GM23338 (cell line): Measurements from ENCODE around the gene RMI1. TPM values are rescaled to one million over a fixed set of nuclear protein-coding genes. Genes with fewer than 3 reads are reported as not detected.

Experiments
- ATAC-seq: fragments of 200-7000 bp; cut with Tn5 transposase; 3 replicates; pipeline ENCODE4 v1.9.1; 2020
- DNase-seq: peaks from one replicate; pipeline ENCODE4 v3.0.0-alpha.2; 2015; ENCODE audit warnings: low spot score
- H2AFZ ChIP-seq: fragments of 200-600 bp; sonication (generic); 2 replicates; pipeline ENCODE4 v1.8.0; 2016; ENCODE audit warnings: antibody characterized with exemption, mild to moderate bottlenecking, moderate library complexity
- H3F3A ChIP-seq: fragments of 200-600 bp; sonication (generic); replicated peaks from 2 replicates; pipeline ENCODE4 v1.8.0; 2017; ENCODE audit warnings: antibody characterized with exemption, mixed run types, low read depth
- H3K27ac ChIP-seq: fragments of 200-600 bp; sonication (generic); 2 replicates; pipeline ENCODE4 v1.6.1; 2016; ENCODE audit warnings: low read depth
- H3K27me3 ChIP-seq: fragments of 200-600 bp; sonication (generic); 2 replicates; pipeline ENCODE4 v1.8.0; 2016; ENCODE audit warnings: mild to moderate bottlenecking, mixed run types, moderate library complexity; ENCODE audit not compliant: insufficient read depth
- H3K36me3 ChIP-seq: fragments of 200-600 bp; sonication (generic); 2 replicates; pipeline ENCODE4 v1.8.0; 2016; ENCODE audit warnings: mild to moderate bottlenecking; ENCODE audit not compliant: insufficient read depth
- H3K4me1 ChIP-seq: fragments of 200-600 bp; sonication (generic); 2 replicates; pipeline ENCODE4 v1.8.0; 2016; ENCODE audit warnings: mild to moderate bottlenecking, moderate library complexity; ENCODE audit not compliant: insufficient read depth
- H3K4me2 ChIP-seq: fragments of 200-600 bp; sonication (generic); 2 replicates; pipeline ENCODE4 v1.7.1; 2017; ENCODE audit warnings: mixed run types
- H3K4me3 ChIP-seq: fragments of 200-600 bp; sonication (generic); 2 replicates; pipeline ENCODE4 v1.6.1; 2016; ENCODE audit warnings: mixed run types
- H3K79me2 ChIP-seq: fragments of 200-600 bp; sonication (generic); replicated peaks from 2 replicates; pipeline ENCODE4 v1.8.0; 2017; ENCODE audit warnings: mild to moderate bottlenecking; ENCODE audit not compliant: insufficient read depth
- H3K9me2 ChIP-seq: fragments of 200-600 bp; sonication (generic); 2 replicates; pipeline ENCODE4 v1.8.0; 2017; ENCODE audit not compliant: insufficient read depth
- H4K20me1 ChIP-seq: fragments of 200-600 bp; sonication (generic); replicated peaks from 2 replicates; pipeline ENCODE4 v1.8.0; 2017; ENCODE audit warnings: mild to moderate bottlenecking; ENCODE audit not compliant: insufficient read depth
- H3K27ac Mint-ChIP-seq: 2 replicates; pipeline ENCODE4 v1.8.0; 2020; ENCODE audit warnings: inconsistent platforms, mild to moderate bottlenecking, moderate library complexity, mixed read lengths
- H3K27me3 Mint-ChIP-seq: 3 replicates; pipeline ENCODE4 v1.8.0; 2022; ENCODE audit warnings: low read depth, mild to moderate bottlenecking, moderate library complexity, mixed read lengths, inconsistent platforms; ENCODE audit not compliant: insufficient read depth, poor library complexity
- H3K36me3 Mint-ChIP-seq: 3 replicates; pipeline ENCODE4 v1.8.0; 2021; ENCODE audit warnings: low read depth, mild to moderate bottlenecking, inconsistent platforms, moderate library complexity, mixed read lengths
- H3K4me1 Mint-ChIP-seq: 3 replicates; pipeline ENCODE4 v1.8.0; 2020; ENCODE audit warnings: mild to moderate bottlenecking, inconsistent platforms, mixed read lengths
- H3K4me3 Mint-ChIP-seq: 3 replicates; pipeline ENCODE4 v1.8.0; 2021; ENCODE audit warnings: moderate library complexity, mild to moderate bottlenecking, inconsistent platforms, mixed read lengths
- H3K9me3 Mint-ChIP-seq: 3 replicates; pipeline ENCODE4 v1.8.0; 2020; ENCODE audit warnings: moderate library complexity, mild to moderate bottlenecking, inconsistent platforms, mixed read lengths
- CREB1 ChIP-seq: fragments of 250-450 bp; sonication (Bioruptor Pico); IDR thresholded peaks from 2 replicates; pipeline ENCODE4 v1.5.0; 2020; ENCODE audit warnings: low read depth, mild to moderate bottlenecking, moderate library complexity
- CTCF ChIP-seq, 2 experiments: fragments of 200-600 bp in 1 of 2; sonication (generic) in 1 of 2; conservative IDR thresholded peaks; 2 replicates each; pipeline versions ENCODE4 v1.5.1 to v1.6.1; 2016 to 2017; ENCODE audit warnings: antibody characterized with exemption in 2 of 2, low read depth in 2 of 2, mild to moderate bottlenecking in 2 of 2, moderate library complexity in 1 of 2
- ETS1 ChIP-seq: IDR thresholded peaks from 2 replicates; pipeline ENCODE4 v1.6.1; 2016; ENCODE audit warnings: antibody characterized with exemption
- EZH2 ChIP-seq: fragments of 200-600 bp; sonication (generic); IDR thresholded peaks from one replicate; pipeline ENCODE4 v1.8.0; 2017; ENCODE audit warnings: antibody characterized with exemption, mild to moderate bottlenecking, low read depth; ENCODE audit not compliant: unreplicated experiment
- EZH2phosphoT487 ChIP-seq: fragments of 200-600 bp; sonication (generic); IDR thresholded peaks from one replicate; pipeline ENCODE4 v1.8.1; 2018; ENCODE audit warnings: antibody characterized with exemption; ENCODE audit not compliant: unreplicated experiment
- JUNB ChIP-seq: IDR thresholded peaks from one replicate; pipeline ENCODE4 v1.6.1; 2016; ENCODE audit warnings: antibody characterized with exemption; ENCODE audit not compliant: unreplicated experiment
- NANOG ChIP-seq: IDR thresholded peaks from 2 replicates; pipeline ENCODE4 v1.6.1; 2016; ENCODE audit warnings: antibody characterized with exemption, borderline replicate concordance
- POLR2AphosphoS5 ChIP-seq: IDR thresholded peaks from 2 replicates; pipeline ENCODE4 v1.6.1; 2016; ENCODE audit warnings: antibody characterized with exemption, low read depth
- STAT1 ChIP-seq: IDR thresholded peaks from one replicate; pipeline ENCODE4 v1.6.1; 2016; ENCODE audit warnings: antibody characterized with exemption; ENCODE audit not compliant: unreplicated experiment
- ZNF114 ChIP-seq: fragments of 250-450 bp; sonication (Bioruptor Pico); IDR thresholded peaks from 2 replicates; pipeline ENCODE4 v1.5.0; 2020; ENCODE audit warnings: mild to moderate bottlenecking, moderate library complexity
- ZNF331 ChIP-seq: fragments of 250-450 bp; sonication (Bioruptor Pico); IDR thresholded peaks from 2 replicates; pipeline ENCODE4 v1.5.0; 2020; ENCODE audit warnings: low read depth, mild to moderate bottlenecking, moderate library complexity
- polyA plus RNA-seq: library from polyadenylated mRNA; unstranded; fragments of >200 nt; fragmentation: Nextera tagmentation; extraction: Ambion mirVana; gene quantifications from 2 replicates; pipeline ENCODE4 v1.2.1, GENCODE V29; 2016
- total RNA-seq: library from RNA; depleted of rRNA; stranded (reverse); fragments of >200 nt; shearing (Covaris generic); gene quantifications from 2 replicates; pipeline ENCODE4 v1.2.3, GENCODE V29; 2014
- TF ChIP-seq, protein P1 (sequence below): IDR thresholded peaks from one replicate; pipeline ENCODE4 v1.6.1; 2018; ENCODE audit warnings: antibody characterized with exemption; ENCODE audit not compliant: unreplicated experiment
- TF ChIP-seq, protein P2 (sequence below): fragments of 250-450 bp; sonication (Bioruptor Pico); IDR thresholded peaks from 2 replicates; pipeline ENCODE4 v1.5.0; 2020; ENCODE audit warnings: mild to moderate bottlenecking, moderate library complexity

The RMI1 gene
- total and polyA plus RNA-seq, 2 experiments from 2014 or later: 16.9 to 36.1 TPM

- Histone ChIP-seq H2AFZ (no peak overlapping the region), H4K20me1 (peaks cover 23% of the 10 kb centered on the region), H3K4me3 (no peak overlapping the region), H3K4me2 (no peak overlapping the region), H3K36me3 (peaks cover 17% of the 10 kb centered on the region), H3K27me3 (no peaks in the 10 kb centered on the region), H3K9me2 (no peaks in the 10 kb centered on the region), H3K4me1 (no peaks in the 10 kb centered on the region), H3F3A (no peaks in the 10 kb centered on the region), H3K27ac (no peak overlapping the region), H3K79me2 (peaks cover 31% of the 10 kb centered on the region)
- Mint-ChIP-seq H3K27me3 (no peaks in the 10 kb centered on the region), H3K4me1 (peaks cover 2% of the 10 kb centered on the region; the same call in 2 of the 3 replicates), H3K4me3 (no peak overlapping the region), H3K9me3 (no peaks in the 10 kb centered on the region), H3K27ac (no peak overlapping the region), H3K36me3 (peaks cover 19% of the 10 kb centered on the region; the same call in 2 of the 3 replicates)
- DNase-seq: no peak
- TF ChIP-seq ZNF331 (CRISPR knock-in tag): no peak
- TF ChIP-seq STAT1: no peak
- TF ChIP-seq, protein P1, sequence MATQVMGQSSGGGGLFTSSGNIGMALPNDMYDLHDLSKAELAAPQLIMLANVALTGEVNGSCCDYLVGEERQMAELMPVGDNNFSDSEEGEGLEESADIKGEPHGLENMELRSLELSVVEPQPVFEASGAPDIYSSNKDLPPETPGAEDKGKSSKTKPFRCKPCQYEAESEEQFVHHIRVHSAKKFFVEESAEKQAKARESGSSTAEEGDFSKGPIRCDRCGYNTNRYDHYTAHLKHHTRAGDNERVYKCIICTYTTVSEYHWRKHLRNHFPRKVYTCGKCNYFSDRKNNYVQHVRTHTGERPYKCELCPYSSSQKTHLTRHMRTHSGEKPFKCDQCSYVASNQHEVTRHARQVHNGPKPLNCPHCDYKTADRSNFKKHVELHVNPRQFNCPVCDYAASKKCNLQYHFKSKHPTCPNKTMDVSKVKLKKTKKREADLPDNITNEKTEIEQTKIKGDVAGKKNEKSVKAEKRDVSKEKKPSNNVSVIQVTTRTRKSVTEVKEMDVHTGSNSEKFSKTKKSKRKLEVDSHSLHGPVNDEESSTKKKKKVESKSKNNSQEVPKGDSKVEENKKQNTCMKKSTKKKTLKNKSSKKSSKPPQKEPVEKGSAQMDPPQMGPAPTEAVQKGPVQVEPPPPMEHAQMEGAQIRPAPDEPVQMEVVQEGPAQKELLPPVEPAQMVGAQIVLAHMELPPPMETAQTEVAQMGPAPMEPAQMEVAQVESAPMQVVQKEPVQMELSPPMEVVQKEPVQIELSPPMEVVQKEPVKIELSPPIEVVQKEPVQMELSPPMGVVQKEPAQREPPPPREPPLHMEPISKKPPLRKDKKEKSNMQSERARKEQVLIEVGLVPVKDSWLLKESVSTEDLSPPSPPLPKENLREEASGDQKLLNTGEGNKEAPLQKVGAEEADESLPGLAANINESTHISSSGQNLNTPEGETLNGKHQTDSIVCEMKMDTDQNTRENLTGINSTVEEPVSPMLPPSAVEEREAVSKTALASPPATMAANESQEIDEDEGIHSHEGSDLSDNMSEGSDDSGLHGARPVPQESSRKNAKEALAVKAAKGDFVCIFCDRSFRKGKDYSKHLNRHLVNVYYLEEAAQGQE: no peak
- no peak for TF ChIP-seq POLR2AphosphoS5
- no peak for TF ChIP-seq EZH2phosphoT487
- no peak for TF ChIP-seq JUNB
- no peak for TF ChIP-seq CREB1
- TF ChIP-seq CTCF (conservative IDR thresholded peaks at IDR 0.05; ENCODE audit: low read depth in 2 of 2): no peak
- no peak for TF ChIP-seq ETS1
- TF ChIP-seq NANOG: no peak
- TF ChIP-seq ZNF114 (CRISPR knock-in tag): no peak
- no peak for TF ChIP-seq EZH2
- TF ChIP-seq, protein P2, sequence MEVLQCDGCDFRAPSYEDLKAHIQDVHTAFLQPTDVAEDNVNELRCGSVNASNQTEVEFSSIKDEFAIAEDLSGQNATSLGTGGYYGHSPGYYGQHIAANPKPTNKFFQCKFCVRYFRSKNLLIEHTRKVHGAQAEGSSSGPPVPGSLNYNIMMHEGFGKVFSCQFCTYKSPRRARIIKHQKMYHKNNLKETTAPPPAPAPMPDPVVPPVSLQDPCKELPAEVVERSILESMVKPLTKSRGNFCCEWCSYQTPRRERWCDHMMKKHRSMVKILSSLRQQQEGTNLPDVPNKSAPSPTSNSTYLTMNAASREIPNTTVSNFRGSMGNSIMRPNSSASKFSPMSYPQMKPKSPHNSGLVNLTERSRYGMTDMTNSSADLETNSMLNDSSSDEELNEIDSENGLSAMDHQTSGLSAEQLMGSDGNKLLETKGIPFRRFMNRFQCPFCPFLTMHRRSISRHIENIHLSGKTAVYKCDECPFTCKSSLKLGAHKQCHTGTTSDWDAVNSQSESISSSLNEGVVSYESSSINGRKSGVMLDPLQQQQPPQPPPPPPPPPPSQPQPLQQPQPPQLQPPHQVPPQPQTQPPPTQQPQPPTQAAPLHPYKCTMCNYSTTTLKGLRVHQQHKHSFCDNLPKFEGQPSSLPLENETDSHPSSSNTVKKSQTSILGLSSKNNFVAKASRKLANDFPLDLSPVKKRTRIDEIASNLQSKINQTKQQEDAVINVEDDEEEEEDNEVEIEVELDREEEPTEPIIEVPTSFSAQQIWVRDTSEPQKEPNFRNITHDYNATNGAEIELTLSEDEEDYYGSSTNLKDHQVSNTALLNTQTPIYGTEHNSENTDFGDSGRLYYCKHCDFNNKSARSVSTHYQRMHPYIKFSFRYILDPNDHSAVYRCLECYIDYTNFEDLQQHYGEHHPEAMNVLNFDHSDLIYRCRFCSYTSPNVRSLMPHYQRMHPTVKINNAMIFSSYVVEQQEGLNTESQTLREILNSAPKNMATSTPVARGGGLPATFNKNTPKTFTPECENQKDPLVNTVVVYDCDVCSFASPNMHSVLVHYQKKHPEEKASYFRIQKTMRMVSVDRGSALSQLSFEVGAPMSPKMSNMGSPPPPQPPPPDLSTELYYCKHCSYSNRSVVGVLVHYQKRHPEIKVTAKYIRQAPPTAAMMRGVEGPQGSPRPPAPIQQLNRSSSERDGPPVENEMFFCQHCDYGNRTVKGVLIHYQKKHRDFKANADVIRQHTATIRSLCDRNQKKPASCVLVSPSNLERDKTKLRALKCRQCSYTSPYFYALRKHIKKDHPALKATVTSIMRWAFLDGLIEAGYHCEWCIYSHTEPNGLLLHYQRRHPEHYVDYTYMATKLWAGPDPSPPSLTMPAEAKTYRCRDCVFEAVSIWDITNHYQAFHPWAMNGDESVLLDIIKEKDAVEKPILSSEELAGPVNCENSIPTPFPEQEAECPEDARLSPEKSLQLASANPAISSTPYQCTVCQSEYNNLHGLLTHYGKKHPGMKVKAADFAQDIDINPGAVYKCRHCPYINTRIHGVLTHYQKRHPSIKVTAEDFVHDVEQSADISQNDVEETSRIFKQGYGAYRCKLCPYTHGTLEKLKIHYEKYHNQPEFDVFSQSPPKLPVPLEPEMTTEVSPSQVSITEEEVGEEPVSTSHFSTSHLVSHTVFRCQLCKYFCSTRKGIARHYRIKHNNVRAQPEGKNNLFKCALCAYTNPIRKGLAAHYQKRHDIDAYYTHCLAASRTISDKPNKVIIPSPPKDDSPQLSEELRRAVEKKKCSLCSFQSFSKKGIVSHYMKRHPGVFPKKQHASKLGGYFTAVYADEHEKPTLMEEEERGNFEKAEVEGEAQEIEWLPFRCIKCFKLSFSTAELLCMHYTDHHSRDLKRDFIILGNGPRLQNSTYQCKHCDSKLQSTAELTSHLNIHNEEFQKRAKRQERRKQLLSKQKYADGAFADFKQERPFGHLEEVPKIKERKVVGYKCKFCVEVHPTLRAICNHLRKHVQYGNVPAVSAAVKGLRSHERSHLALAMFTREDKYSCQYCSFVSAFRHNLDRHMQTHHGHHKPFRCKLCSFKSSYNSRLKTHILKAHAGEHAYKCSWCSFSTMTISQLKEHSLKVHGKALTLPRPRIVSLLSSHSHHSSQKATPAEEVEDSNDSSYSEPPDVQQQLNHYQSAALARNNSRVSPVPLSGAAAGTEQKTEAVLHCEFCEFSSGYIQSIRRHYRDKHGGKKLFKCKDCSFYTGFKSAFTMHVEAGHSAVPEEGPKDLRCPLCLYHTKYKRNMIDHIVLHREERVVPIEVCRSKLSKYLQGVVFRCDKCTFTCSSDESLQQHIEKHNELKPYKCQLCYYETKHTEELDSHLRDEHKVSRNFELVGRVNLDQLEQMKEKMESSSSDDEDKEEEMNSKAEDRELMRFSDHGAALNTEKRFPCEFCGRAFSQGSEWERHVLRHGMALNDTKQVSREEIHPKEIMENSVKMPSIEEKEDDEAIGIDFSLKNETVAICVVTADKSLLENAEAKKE: no peak
- ATAC-seq: no peak
Measured at GRCh38 chr9:84000186-84000585, 19.6 kb downstream of the RMI1 start.
